Activated naive CD8-positive, alpha-beta T cell treated with anti-CD3 and anti-CD28 coated beads, Interleukin-2, amount 50 U/mL, for 24 hours (primary cell): ENCODE data around the gene RGS18.
"Not testable (repeated sequence)": the region's sequence is repeated elsewhere in the genome, so short reads cannot be mapped to it uniquely, and the experiment has no call there.

Experiments
- ATAC-seq: fragments of 150-1000 bp; cut with Tn5 transposase; one replicate; pipeline ENCODE4 v1.10.0; 2021
- DNase-seq: peaks from one replicate; pipeline ENCODE4 v3.0.0; 2021
- H3K27ac Mint-ChIP-seq: one replicate; pipeline ENCODE4 v1.8.0; 2021; ENCODE audit warnings: mild to moderate bottlenecking, mixed read lengths
- H3K27me3 Mint-ChIP-seq: one replicate; pipeline ENCODE4 v1.8.0; 2021; ENCODE audit warnings: mixed read lengths
- H3K36me3 Mint-ChIP-seq: one replicate; pipeline ENCODE4 v1.8.0; 2021; ENCODE audit warnings: low read depth, mixed read lengths
- H3K4me1 Mint-ChIP-seq: one replicate; pipeline ENCODE4 v1.8.0; 2021; ENCODE audit warnings: mixed read lengths
- H3K4me3 Mint-ChIP-seq: one replicate; pipeline ENCODE4 v1.8.0; 2021; ENCODE audit warnings: mild to moderate bottlenecking, moderate library complexity, mixed read lengths
- H3K9me3 Mint-ChIP-seq: one replicate; pipeline ENCODE4 v1.8.0; 2021; ENCODE audit warnings: mixed read lengths

RGS18 gene

GRCh38 chr1:192158181-192158580, at the start of gene RGS18:
RGS18 (plus strand) TSS chr1:192158462; CDS start chr1:192158638, 176 bp downstream.
- Mint-ChIP-seq H3K36me3 (no peaks in the 10 kb centered on the region), H3K4me1 (peaks cover 2% of the 10 kb centered on the region), H3K9me3 (peaks cover 4% of the 10 kb centered on the region), H3K4me3 (no peak within 1 kb of the TSS), H3K27me3 (no peaks in the 10 kb centered on the region), H3K27ac (no peak within 1 kb of the TSS)
- DNase-seq: no peak
- no peak for ATAC-seq

GRCh38 chr1:192109576-192109975, 48.7 kb upstream of the RGS18 start:
- no peaks in the 10 kb centered on the region for H3K9me3 Mint-ChIP-seq
- H3K27ac Mint-ChIP-seq: no peak overlapping the region
- H3K4me3 Mint-ChIP-seq: no peak overlapping the region
- DNase-seq (no peak), ATAC-seq (no peak)
- H3K4me1 Mint-ChIP-seq: no peaks in the 10 kb centered on the region
- H3K36me3 Mint-ChIP-seq: no peaks in the 10 kb centered on the region
- no peaks in the 10 kb centered on the region for H3K27me3 Mint-ChIP-seq

- no peak overlapping the region for H3K4me3 Mint-ChIP-seq
- peaks cover 5% of the 10 kb centered on the region for H3K9me3 Mint-ChIP-seq
- H3K27ac Mint-ChIP-seq: no peak overlapping the region
- H3K36me3 Mint-ChIP-seq: no peaks in the 10 kb centered on the region
- ATAC-seq (no peak), DNase-seq (no peak)
- no peaks in the 10 kb centered on the region for H3K27me3 Mint-ChIP-seq
- H3K4me1 Mint-ChIP-seq: no peaks in the 10 kb centered on the region
These were observed 43.3 kb upstream of the RGS18 start for GRCh38 chr1:192115000-192115399.

GRCh38 chr1:192118881-192119405, 39.3 kb upstream of the RGS18 start:
- no peak overlapping the region for H3K27ac Mint-ChIP-seq
- H3K9me3 Mint-ChIP-seq: peaks cover 5% of the 10 kb centered on the region
- no peaks in the 10 kb centered on the region for H3K36me3 Mint-ChIP-seq
- no peaks in the 10 kb centered on the region for H3K4me1 Mint-ChIP-seq
- DNase-seq (no peak), ATAC-seq (no peak)
- no peaks in the 10 kb centered on the region for H3K27me3 Mint-ChIP-seq
- no peak overlapping the region for H3K4me3 Mint-ChIP-seq

- Mint-ChIP-seq H3K4me1 (no peaks in the 10 kb centered on the region), H3K27me3 (no peaks in the 10 kb centered on the region), H3K27ac (no peak overlapping the region), H3K36me3 (no peaks in the 10 kb centered on the region), H3K4me3 (no peak overlapping the region), H3K9me3 (peaks cover 5% of the 10 kb centered on the region)
- ATAC-seq: no peak
- no peak for DNase-seq
These were observed 38.6 kb upstream of the RGS18 start for GRCh38 chr1:192119701-192120100.

GRCh38 chr1:192122668-192123067, 35.6 kb upstream of the RGS18 start:
- no peaks in the 10 kb centered on the region for H3K4me1 Mint-ChIP-seq
- no peaks in the 10 kb centered on the region for H3K27me3 Mint-ChIP-seq
- H3K9me3 Mint-ChIP-seq: no peaks in the 10 kb centered on the region

GRCh38 chr1:192123212-192123611, 35.0 kb upstream of the RGS18 start:
- Mint-ChIP-seq H3K4me3 (no peak overlapping the region), H3K4me1 (no peaks in the 10 kb centered on the region), H3K27ac (no peak overlapping the region), H3K36me3 (no peaks in the 10 kb centered on the region), H3K27me3 (no peaks in the 10 kb centered on the region), H3K9me3 (no peaks in the 10 kb centered on the region)
- ATAC-seq (no peak), DNase-seq (no peak)

More at GRCh38 chr1:192122668-192123067, 35.6 kb upstream of the RGS18 start:
- Mint-ChIP-seq H3K36me3 (no peaks in the 10 kb centered on the region), H3K4me3 (no peak overlapping the region), H3K27ac (no peak overlapping the region)
- no peak for DNase-seq
- no peak for ATAC-seq

- no peaks in the 10 kb centered on the region for H3K36me3 Mint-ChIP-seq
- no peaks in the 10 kb centered on the region for H3K27me3 Mint-ChIP-seq
- no peaks in the 10 kb centered on the region for H3K9me3 Mint-ChIP-seq
- ATAC-seq (no peak), DNase-seq (no peak)
- no peak overlapping the region for H3K4me3 Mint-ChIP-seq
- no peak overlapping the region for H3K27ac Mint-ChIP-seq
- no peaks in the 10 kb centered on the region for H3K4me1 Mint-ChIP-seq
These were observed 32.1 kb upstream of the RGS18 start for GRCh38 chr1:192126030-192126619.

- ATAC-seq (no peak), DNase-seq (no peak)
- Mint-ChIP-seq H3K9me3 (peaks cover under 1% of the 10 kb centered on the region), H3K27ac (no peak overlapping the region), H3K4me3 (no peak overlapping the region), H3K36me3 (no peaks in the 10 kb centered on the region), H3K27me3 (no peaks in the 10 kb centered on the region), H3K4me1 (no peaks in the 10 kb centered on the region)
These were observed 28.1 kb upstream of the RGS18 start for GRCh38 chr1:192130175-192130574.

- H3K4me3 Mint-ChIP-seq, H3K9me3 Mint-ChIP-seq, H3K27ac Mint-ChIP-seq, DNase-seq, ATAC-seq, H3K36me3 Mint-ChIP-seq, H3K4me1 Mint-ChIP-seq, H3K27me3 Mint-ChIP-seq: not testable (repeated sequence)
These were observed 27.4 kb upstream of the RGS18 start for GRCh38 chr1:192130865-192131264.

- H3K27me3 Mint-ChIP-seq: no peaks in the 10 kb centered on the region
- no peak overlapping the region for H3K4me3 Mint-ChIP-seq
- no peaks in the 10 kb centered on the region for H3K36me3 Mint-ChIP-seq
- H3K4me1 Mint-ChIP-seq: no peaks in the 10 kb centered on the region
- ATAC-seq (no peak), DNase-seq (no peak)
- no peak overlapping the region for H3K27ac Mint-ChIP-seq
- peaks cover 7% of the 10 kb centered on the region for H3K9me3 Mint-ChIP-seq
These were observed 26.3 kb upstream of the RGS18 start for GRCh38 chr1:192131914-192132313.

GRCh38 chr1:192133350-192133926, 24.8 kb upstream of the RGS18 start:
- Mint-ChIP-seq H3K27ac (no peak overlapping the region), H3K4me1 (no peaks in the 10 kb centered on the region), H3K36me3 (no peaks in the 10 kb centered on the region), H3K27me3 (no peaks in the 10 kb centered on the region), H3K9me3 (peaks cover 7% of the 10 kb centered on the region), H3K4me3 (no peak overlapping the region)
- DNase-seq: no peak
- ATAC-seq: no peak

- Mint-ChIP-seq H3K4me1 (no peaks in the 10 kb centered on the region), H3K4me3 (no peak overlapping the region), H3K9me3 (peaks cover 8% of the 10 kb centered on the region), H3K27ac (no peak overlapping the region), H3K27me3 (no peaks in the 10 kb centered on the region), H3K36me3 (no peaks in the 10 kb centered on the region)
- no peak for ATAC-seq
- no peak for DNase-seq
These were observed 17.9 kb upstream of the RGS18 start for GRCh38 chr1:192140382-192140781.

GRCh38 chr1:192147221-192147620, 11.0 kb upstream of the RGS18 start:
- ATAC-seq (no peak), DNase-seq (no peak)
- no peak overlapping the region for H3K4me3 Mint-ChIP-seq
- no peaks in the 10 kb centered on the region for H3K4me1 Mint-ChIP-seq
- H3K36me3 Mint-ChIP-seq: no peaks in the 10 kb centered on the region
- no peak overlapping the region for H3K27ac Mint-ChIP-seq
- no peaks in the 10 kb centered on the region for H3K27me3 Mint-ChIP-seq
- H3K9me3 Mint-ChIP-seq: peaks cover 3% of the 10 kb centered on the region

GRCh38 chr1:192147696-192148095, 10.6 kb upstream of the RGS18 start:
- ATAC-seq: no peak
- H3K36me3 Mint-ChIP-seq: no peaks in the 10 kb centered on the region
- no peak overlapping the region for H3K4me3 Mint-ChIP-seq
- peaks cover 3% of the 10 kb centered on the region for H3K9me3 Mint-ChIP-seq
- no peaks in the 10 kb centered on the region for H3K4me1 Mint-ChIP-seq
- no peak overlapping the region for H3K27ac Mint-ChIP-seq
- DNase-seq: no peak
- no peaks in the 10 kb centered on the region for H3K27me3 Mint-ChIP-seq
